Measurements from ENCODE around the gene APP. TPM values are rescaled to one million over a fixed set of nuclear protein-coding genes. Genes with fewer than 3 reads are reported as not detected.
A peak's percentile ranks its signal among the peaks of the same experiment; 100 is the strongest.

APP gene
- total RNA-seq, 2 donors from 2014 or later: 506 to 721 TPM

DNA sequence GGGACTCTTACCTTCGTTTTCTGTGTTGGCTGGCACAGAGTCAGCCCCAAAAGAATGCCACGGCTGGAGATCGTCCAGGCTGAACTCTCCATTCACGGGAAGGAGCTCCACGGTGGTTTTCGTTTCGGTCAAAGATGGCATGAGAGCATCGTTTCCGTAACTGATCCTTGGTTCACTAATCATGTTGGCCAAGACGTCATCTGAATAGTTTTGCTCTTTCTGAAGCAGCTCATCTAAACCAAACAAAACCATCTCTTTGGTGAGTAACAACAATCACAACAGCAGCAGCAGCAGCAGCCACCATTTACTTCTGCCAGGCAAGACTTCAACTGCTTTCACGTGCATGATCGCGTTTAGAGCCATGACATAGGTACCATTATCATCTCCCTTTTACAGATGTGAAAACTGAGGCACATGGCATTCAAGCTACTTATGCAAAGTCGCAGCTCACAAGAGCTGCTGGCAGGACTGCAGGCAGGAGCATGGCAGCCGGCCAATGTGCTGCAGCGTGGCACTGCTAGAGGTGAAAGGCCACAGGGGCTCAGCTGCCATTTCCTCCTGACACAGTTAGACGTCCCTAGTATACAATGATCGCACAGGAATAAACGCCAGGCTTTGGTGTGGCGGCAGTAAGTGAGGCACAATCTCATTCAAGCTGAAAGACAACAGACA, 258.7 kb downstream of the APP start:
- no peaks in the 10 kb centered on the region for H3K36me3 ChIP-seq
- peak overlapping the region in 1 of 2 donors; percentile 72 for H3K9ac ChIP-seq (ENCODE audit: low read depth in 2 of 2, low read length in 2 of 2)
- intact Hi-C loops (cut with DNase I): no loop called here
- TF ChIP-seq, protein P1, sequence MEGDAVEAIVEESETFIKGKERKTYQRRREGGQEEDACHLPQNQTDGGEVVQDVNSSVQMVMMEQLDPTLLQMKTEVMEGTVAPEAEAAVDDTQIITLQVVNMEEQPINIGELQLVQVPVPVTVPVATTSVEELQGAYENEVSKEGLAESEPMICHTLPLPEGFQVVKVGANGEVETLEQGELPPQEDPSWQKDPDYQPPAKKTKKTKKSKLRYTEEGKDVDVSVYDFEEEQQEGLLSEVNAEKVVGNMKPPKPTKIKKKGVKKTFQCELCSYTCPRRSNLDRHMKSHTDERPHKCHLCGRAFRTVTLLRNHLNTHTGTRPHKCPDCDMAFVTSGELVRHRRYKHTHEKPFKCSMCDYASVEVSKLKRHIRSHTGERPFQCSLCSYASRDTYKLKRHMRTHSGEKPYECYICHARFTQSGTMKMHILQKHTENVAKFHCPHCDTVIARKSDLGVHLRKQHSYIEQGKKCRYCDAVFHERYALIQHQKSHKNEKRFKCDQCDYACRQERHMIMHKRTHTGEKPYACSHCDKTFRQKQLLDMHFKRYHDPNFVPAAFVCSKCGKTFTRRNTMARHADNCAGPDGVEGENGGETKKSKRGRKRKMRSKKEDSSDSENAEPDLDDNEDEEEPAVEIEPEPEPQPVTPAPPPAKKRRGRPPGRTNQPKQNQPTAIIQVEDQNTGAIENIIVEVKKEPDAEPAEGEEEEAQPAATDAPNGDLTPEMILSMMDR (IDR thresholded peaks at IDR 0.05): no peak
- DNase-seq: peak; percentile 75
- peak overlapping the region; percentile 25 for H3K27ac ChIP-seq
- no peaks in the 10 kb centered on the region for H3K27me3 ChIP-seq
- peaks cover 3% of the 10 kb centered on the region for H3K4me1 ChIP-seq
- H3K9me3 ChIP-seq: no peaks in the 10 kb centered on the region
- H3K4me3 ChIP-seq: no peak overlapping the region

DNA sequence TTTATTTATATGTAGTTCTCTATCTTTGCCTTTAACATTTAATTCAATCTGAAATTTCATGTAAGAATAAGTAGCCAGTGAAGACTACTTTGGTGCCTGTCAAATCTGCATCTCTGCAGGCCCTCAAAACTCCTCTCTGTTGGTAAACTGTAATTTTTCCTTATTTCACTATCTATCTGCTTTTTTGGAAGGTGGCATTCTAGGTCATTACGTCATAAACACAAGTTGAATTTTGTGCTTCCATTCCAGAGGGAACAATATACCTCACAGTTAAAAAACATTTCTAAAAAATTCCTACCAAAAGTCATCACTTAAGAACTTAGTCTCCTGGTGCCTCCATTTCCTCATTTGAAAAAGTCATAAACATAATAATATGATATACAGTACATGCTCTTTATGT, 259.8 kb downstream of the APP start:
- no peak overlapping the region for H3K9ac ChIP-seq (ENCODE audit: low read depth in 2 of 2, low read length in 2 of 2)
- H3K4me1 ChIP-seq: peaks cover 9% of the 10 kb centered on the region
- no peaks in the 10 kb centered on the region for H3K27me3 ChIP-seq
- H3K9me3 ChIP-seq: no peaks in the 10 kb centered on the region
- H3K4me3 ChIP-seq: no peak overlapping the region
- no peak for DNase-seq
- TF ChIP-seq, protein P1 (IDR thresholded peaks at IDR 0.05): no peak
- intact Hi-C loops (cut with DNase I): no loop called here
- no peak overlapping the region for H3K27ac ChIP-seq
- H3K36me3 ChIP-seq: no peaks in the 10 kb centered on the region

DNA sequence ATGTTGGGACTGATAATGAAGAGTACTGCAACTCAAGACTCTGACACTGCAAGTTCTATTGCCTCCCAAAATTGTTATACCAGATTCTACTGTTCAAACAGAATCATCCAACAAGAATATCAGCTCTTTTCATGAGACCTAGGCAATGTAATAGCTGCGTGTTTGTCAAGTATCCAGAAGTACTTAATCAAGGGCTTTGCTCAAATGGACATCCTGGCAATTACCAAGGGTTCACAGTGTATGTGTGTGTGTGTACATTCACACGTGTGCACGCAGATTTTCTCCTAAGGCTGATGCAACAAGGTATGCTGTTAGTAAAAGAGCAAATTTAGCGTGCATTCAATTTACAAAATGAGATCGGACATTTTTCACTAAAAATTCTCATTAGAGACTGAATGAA, 261.2 kb downstream of the APP start:
- H3K27me3 ChIP-seq: no peaks in the 10 kb centered on the region
- TF ChIP-seq, protein P1 (IDR thresholded peaks at IDR 0.05): no peak
- H3K36me3 ChIP-seq: no peaks in the 10 kb centered on the region
- DNase-seq: no peak
- H3K4me1 ChIP-seq: peaks cover 9% of the 10 kb centered on the region
- H3K4me3 ChIP-seq: no peak overlapping the region
- H3K9ac ChIP-seq (ENCODE audit: low read depth in 2 of 2, low read length in 2 of 2): no peak overlapping the region
- peak overlapping the region; percentile 71 for H3K27ac ChIP-seq
- no peaks in the 10 kb centered on the region for H3K9me3 ChIP-seq
- intact Hi-C loops (cut with DNase I): no loop called here

DNA sequence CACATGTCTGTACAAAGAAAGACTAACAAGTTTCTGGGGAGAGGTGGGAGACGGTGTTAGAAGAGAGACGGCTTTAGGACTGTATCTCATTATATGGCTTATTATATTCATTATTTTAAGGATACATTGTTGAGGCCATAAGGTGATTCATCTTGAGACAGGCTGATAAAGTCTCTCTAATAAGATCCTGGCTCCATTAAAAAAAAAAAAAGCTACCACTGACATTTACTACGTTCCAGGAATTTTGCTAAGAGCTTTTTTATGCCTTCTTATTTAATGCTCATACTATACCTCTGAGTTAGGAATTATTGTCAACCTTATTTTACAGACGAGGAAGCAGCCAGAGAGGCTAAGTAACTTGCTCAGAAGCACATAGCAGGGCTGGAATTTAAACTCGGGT, 262.1 kb downstream of the APP start:
- Histone ChIP-seq H3K9me3 (no peaks in the 10 kb centered on the region), H3K9ac (ENCODE audit: low read depth in 2 of 2, low read length in 2 of 2) (peak overlapping the region in 1 of 2 donors; percentile 48), H3K36me3 (no peaks in the 10 kb centered on the region), H3K27me3 (no peaks in the 10 kb centered on the region), H3K27ac (peak overlapping the region; percentile 71), H3K4me3 (no peak overlapping the region), H3K4me1 (peaks cover 9% of the 10 kb centered on the region)
- intact Hi-C loops (cut with DNase I): no loop called here
- TF ChIP-seq, protein P1 (IDR thresholded peaks at IDR 0.05): no peak
- no peak for DNase-seq

DNA sequence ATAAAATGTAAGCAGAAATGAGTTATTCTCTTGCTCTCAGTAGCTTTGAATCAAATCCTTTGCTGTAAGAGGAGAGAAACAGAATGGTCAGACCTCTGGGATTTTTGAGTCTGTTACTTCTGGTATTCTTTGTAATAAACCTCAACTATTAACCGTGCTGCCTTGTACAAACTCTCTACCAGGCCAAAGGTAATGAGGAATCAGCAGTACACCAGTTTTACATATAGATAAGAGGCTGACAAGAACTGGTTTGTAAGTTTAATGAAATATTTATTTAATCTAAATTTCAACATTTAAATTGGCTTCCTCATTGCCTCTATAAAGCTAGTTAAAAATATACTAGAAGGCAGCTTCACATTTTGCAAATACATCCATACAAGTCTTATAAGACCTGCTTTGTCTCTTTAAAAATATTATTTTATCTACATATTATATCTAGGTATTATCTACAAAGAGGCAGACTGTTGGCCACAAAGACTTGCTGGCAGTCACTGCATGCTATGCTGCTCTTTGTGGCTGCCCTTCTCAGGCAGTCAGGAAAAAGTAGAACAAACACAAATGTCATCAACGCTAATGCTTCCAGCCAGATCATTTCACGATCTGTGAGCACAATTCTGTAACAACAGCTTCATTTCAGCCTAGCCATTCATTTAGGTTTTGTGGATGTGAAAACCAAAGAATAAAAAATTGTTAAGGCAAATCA, 262.8 kb downstream of the APP start:
- peaks cover 9% of the 10 kb centered on the region for H3K4me1 ChIP-seq
- no peak for DNase-seq

More for the DNA sequence above, 262.8 kb downstream of the APP start:
- Histone ChIP-seq H3K27ac (peak overlapping the region; percentile 71), H3K9me3 (no peaks in the 10 kb centered on the region), H3K36me3 (no peaks in the 10 kb centered on the region), H3K9ac (ENCODE audit: low read depth in 2 of 2, low read length in 2 of 2) (peak overlapping the region in 1 of 2 donors; percentile 48), H3K27me3 (no peaks in the 10 kb centered on the region), H3K4me3 (no peak overlapping the region)
- TF ChIP-seq, protein P1 (IDR thresholded peaks at IDR 0.05): no peak
- intact Hi-C loops (cut with DNase I): no loop called here

Measured in colonic mucosa (tissue), 4 donors.